H1 (cell line): ENCODE measurements around the gene DSCAM. TPM values are rescaled to one million over a fixed set of nuclear protein-coding genes. Genes with fewer than 3 reads are reported as not detected.

Experiments
- CTCF ChIA-PET: fragments of 300-600 bp; sonication (Branson Sonifier 250); formaldehyde crosslinking; loops from one replicate; lab custom pipeline; 2021; ENCODE audit not compliant: partially characterized antibody; lab: Charles Lee
- POLR2A ChIA-PET: fragments of 300-600 bp; sonication (Branson Sonifier 250); formaldehyde crosslinking; loops from one replicate; lab custom pipeline; 2021; ENCODE audit warnings: inconsistent platforms; ENCODE audit not compliant: partially characterized antibody; lab: Charles Lee
- DNase-seq, 2 experiments: peaks; one replicate each; pipeline versions ENCODE4 v3.0.0 to v3.0.0-alpha.2; 2010 to 2022; ENCODE audit warnings: low spot score in 2 of 2, low read depth in 1 of 2, mixed read lengths in 1 of 2
- FAIRE-seq: peaks from 2 replicates; lab custom pipeline; 2011; peaks lifted over from hg19 to GRCh38; lab: Jason Lieb, UNC
- H2AFZ ChIP-seq: 2 replicates; pipeline ENCODE4 v1.8.1; 2012; ENCODE audit warnings: low read length, inconsistent platforms
- H2AK5ac ChIP-seq: 2 replicates; pipeline ENCODE4 v1.6.1; 2013; ENCODE audit warnings: low read depth, low read length
- H2BK120ac ChIP-seq: replicated peaks from 2 replicates; pipeline ENCODE3; 2013; ENCODE audit warnings: low read depth, low read length, inconsistent platforms
- H2BK12ac ChIP-seq: 2 replicates; pipeline ENCODE4 v1.6.1; 2013; ENCODE audit warnings: low read depth, low read length
- H2BK15ac ChIP-seq: 2 replicates; pipeline ENCODE4 v1.6.1; 2013; ENCODE audit warnings: low read length
- H2BK20ac ChIP-seq: 2 replicates; pipeline ENCODE4 v1.6.1; 2013; ENCODE audit warnings: low read length
- H2BK5ac ChIP-seq: 2 replicates; pipeline ENCODE4 v1.6.1; 2013; ENCODE audit warnings: low read depth, low read length
- H3K14ac ChIP-seq: 2 replicates; pipeline ENCODE4 v1.6.1; 2013; ENCODE audit warnings: inconsistent platforms; ENCODE audit not compliant: insufficient read length
- H3K18ac ChIP-seq: 2 replicates; pipeline ENCODE4 v1.6.1; 2013; ENCODE audit warnings: low read length; ENCODE audit errors: extremely low read depth
- H3K23ac ChIP-seq: 2 replicates; pipeline ENCODE4 v1.6.1; 2013; ENCODE audit warnings: inconsistent platforms; ENCODE audit not compliant: insufficient read length
- H3K23me2 ChIP-seq: 2 replicates; pipeline ENCODE4 v1.6.1; 2013; ENCODE audit warnings: low read depth, low read length
- H3K27ac ChIP-seq: 2 replicates; pipeline ENCODE4 v1.6.1; 2011; ENCODE audit warnings: low read depth, low read length, inconsistent platforms
- H3K27me3 ChIP-seq, 4 experiments: replicated peaks in 1 of 4; 1 replicate in 1 of 4; 2 replicates in 3 of 4; pipeline versions ENCODE4 v1.6.1 to v1.8.1; 2011 to 2013; ENCODE audit warnings: low read length in 3 of 4, mild to moderate bottlenecking in 3 of 4, inconsistent platforms in 2 of 4, mixed read lengths in 2 of 4, moderate library complexity in 1 of 4; ENCODE audit not compliant: control insufficient read depth in 3 of 4, insufficient read depth in 3 of 4; ENCODE audit errors: extremely low read depth in 1 of 4
- H3K36me3 ChIP-seq, 4 experiments: 2 replicates each; pipeline versions ENCODE4 v1.6.1 to v1.8.1; 2011 to 2013; ENCODE audit warnings: mild to moderate bottlenecking in 4 of 4, low read length in 3 of 4, moderate library complexity in 2 of 4, control low read depth in 1 of 4, inconsistent platforms in 1 of 4; ENCODE audit not compliant: insufficient read depth in 4 of 4, control insufficient read depth in 2 of 4
- H3K4ac ChIP-seq: replicated peaks from 2 replicates; pipeline ENCODE3; 2013; ENCODE audit warnings: low read length, low read depth, mixed read lengths, inconsistent platforms; ENCODE audit not compliant: insufficient read length
- H3K4me1 ChIP-seq, 4 experiments: replicated peaks in 1 of 4; 1 replicate in 1 of 4; 2 replicates in 3 of 4; pipeline versions ENCODE4 v1.6.1 to v1.8.1; 2011 to 2013; ENCODE audit warnings: low read length in 3 of 4, inconsistent platforms in 2 of 4, mixed read lengths in 1 of 4; ENCODE audit not compliant: insufficient read depth in 4 of 4, control insufficient read depth in 3 of 4
- H3K4me2 ChIP-seq, 2 experiments: 2 replicates each; pipeline versions ENCODE4 v1.6.1 to v1.8.1; 2011 to 2013; ENCODE audit warnings: low read depth in 2 of 2, low read length in 2 of 2, control low read depth in 1 of 2, inconsistent platforms in 1 of 2, mild to moderate bottlenecking in 1 of 2; ENCODE audit not compliant: insufficient read depth in 1 of 2
- H3K4me3 ChIP-seq, 4 experiments: fragments of 200-600, 300-600 bp in 1 of 4; sonication (generic), shearing (Covaris generic), sonication (Bioruptor Twin) in 1 of 4; 2 replicates each; pipeline versions ENCODE4 v1.5.1 to v1.8.1; 2011 to 2016; ENCODE audit warnings: low read length in 4 of 4, low read depth in 3 of 4, control low read depth in 2 of 4, inconsistent platforms in 2 of 4, mild to moderate bottlenecking in 2 of 4, mixed read lengths in 1 of 4, moderate library complexity in 1 of 4; ENCODE audit not compliant: insufficient read depth in 2 of 4; ENCODE audit errors: extremely low read depth in 1 of 4
- H3K56ac ChIP-seq: replicated peaks from 2 replicates; pipeline ENCODE3; 2013; ENCODE audit warnings: low read depth, mild to moderate bottlenecking, mixed read lengths, low read length, inconsistent platforms; ENCODE audit not compliant: insufficient read length
- H3K79me1 ChIP-seq: 2 replicates; pipeline ENCODE4 v1.6.1; 2013; ENCODE audit warnings: low read depth, low read length, control low read depth
- H3K79me2 ChIP-seq, 2 experiments: 2 replicates each; pipeline versions ENCODE4 v1.6.1 to v1.8.1; 2012 to 2013; ENCODE audit warnings: low read length in 2 of 2, mild to moderate bottlenecking in 2 of 2, inconsistent platforms in 1 of 2; ENCODE audit not compliant: insufficient read depth in 2 of 2, control insufficient read depth in 1 of 2
- H3K9ac ChIP-seq, 4 experiments: replicated peaks in 1 of 4; 1 replicate in 1 of 4; 2 replicates in 3 of 4; pipeline versions ENCODE4 v1.6.1 to v1.8.1; 2011 to 2013; ENCODE audit warnings: low read depth in 3 of 4, low read length in 3 of 4, control low read depth in 2 of 4, mild to moderate bottlenecking in 2 of 4, moderate library complexity in 2 of 4, inconsistent platforms in 1 of 4; ENCODE audit errors: extremely low read depth in 1 of 4
- H3K9me3 ChIP-seq, 2 experiments: 2 replicates each; pipeline versions ENCODE4 v1.6.1 to v1.8.1; 2012 to 2013; ENCODE audit warnings: mild to moderate bottlenecking in 2 of 2, moderate library complexity in 2 of 2, control low read depth in 1 of 2, inconsistent platforms in 1 of 2, low read depth in 1 of 2, low read length in 1 of 2, mixed read lengths in 1 of 2; ENCODE audit not compliant: insufficient read depth in 2 of 2
- H4K20me1 ChIP-seq, 2 experiments: replicated peaks in 1 of 2; 2 replicates each; pipeline versions ENCODE3 to v1.8.1; 2011 to 2013; ENCODE audit warnings: inconsistent platforms in 2 of 2, low read length in 2 of 2, mild to moderate bottlenecking in 1 of 2; ENCODE audit not compliant: insufficient read depth in 2 of 2, control insufficient read depth in 1 of 2
- H4K5ac ChIP-seq: 2 replicates; pipeline ENCODE4 v1.6.1; 2013; ENCODE audit warnings: low read length, low read depth, mixed read lengths, inconsistent platforms; ENCODE audit not compliant: insufficient read length
- H4K8ac ChIP-seq: 2 replicates; pipeline ENCODE4 v1.8.0; 2013; ENCODE audit warnings: mild to moderate bottlenecking, moderate library complexity, low read length, inconsistent platforms; ENCODE audit not compliant: insufficient read depth; ENCODE audit errors: extremely low read depth
- H4K91ac ChIP-seq: replicated peaks from 2 replicates; pipeline ENCODE3; 2013; ENCODE audit warnings: low read length, mixed read lengths, inconsistent platforms; ENCODE audit not compliant: insufficient read length
- RAD21 ChIP-seq, 2 experiments: IDR thresholded peaks in 1 of 2; conservative IDR thresholded peaks in 1 of 2; 2 replicates each; pipeline ENCODE4 v1.6.1; 2011; ENCODE audit warnings: low read depth in 2 of 2, low read length in 2 of 2, improper control_type of control experiment in 1 of 2, inconsistent platforms in 1 of 2, mild to moderate bottlenecking in 1 of 2, moderate library complexity in 1 of 2
- SP2 ChIP-seq: IDR thresholded peaks from 2 replicates; pipeline ENCODE4 v1.6.1; 2012; ENCODE audit warnings: mild to moderate bottlenecking, low read length, inconsistent platforms
- whole genome bisulfite sequencing, 2 experiments: shearing (Covaris generic) in 1 of 2; methylation state at CpG; one replicate each; pipeline versions ENCODE4 v1.1.6 to v1.1.7; 2013 to 2015; ENCODE audit warnings: low lambda C conversion rate in 2 of 2, mixed read lengths in 2 of 2, inconsistent platforms in 1 of 2, low coverage in 1 of 2, missing lambda C conversion rate in 1 of 2; ENCODE audit not compliant: insufficient replicate concordance in 2 of 2, insufficient coverage in 1 of 2, insufficient read length in 1 of 2; ENCODE audit errors: extremely low coverage in 1 of 2, missing lambda C conversion rate in 1 of 2; 5-methylcytosine and 5-hydroxymethylcytosine counted together
- polyA plus RNA-seq, 7 experiments: library from polyadenylated mRNA; depleted of rRNA in 3 of 7; stranded (reverse) in 5 of 7; unstranded in 2 of 7; fragments of >200 nt in 5 of 7; fragments of 200-250 nt in 2 of 7; gene quantifications; 1 replicate in 5 of 7; 2 replicates in 1 of 7; 4 replicates in 1 of 7; pipeline versions ENCODE4 v1.2.1 to v1.2.3, GENCODE V29; 2011 to 2013; ENCODE audit warnings: missing spikeins in 2 of 7, mixed read lengths in 2 of 7
- total RNA-seq: library from RNA; stranded (reverse); fragmentation: NEBNext Ultra II Directional; extraction: Animal tissue kit (Norgen Biotek cat#: 25700); gene quantifications from 2 replicates; pipeline ENCODE4 v1.2.1, GENCODE V29; 2021
- TF ChIP-seq, protein P1 (sequence below): IDR thresholded peaks from 2 replicates; pipeline ENCODE4 v1.6.1; 2011; ENCODE audit warnings: low read depth, mild to moderate bottlenecking, low read length; ENCODE audit not compliant: insufficient read depth

Gene DSCAM
- total and polyA plus RNA-seq, 2 of the 8 experiments (the other 6 are each of a cell fraction or from before 2014, with no cell fraction given) = 0.02 to 0.15 TPM

DNA sequence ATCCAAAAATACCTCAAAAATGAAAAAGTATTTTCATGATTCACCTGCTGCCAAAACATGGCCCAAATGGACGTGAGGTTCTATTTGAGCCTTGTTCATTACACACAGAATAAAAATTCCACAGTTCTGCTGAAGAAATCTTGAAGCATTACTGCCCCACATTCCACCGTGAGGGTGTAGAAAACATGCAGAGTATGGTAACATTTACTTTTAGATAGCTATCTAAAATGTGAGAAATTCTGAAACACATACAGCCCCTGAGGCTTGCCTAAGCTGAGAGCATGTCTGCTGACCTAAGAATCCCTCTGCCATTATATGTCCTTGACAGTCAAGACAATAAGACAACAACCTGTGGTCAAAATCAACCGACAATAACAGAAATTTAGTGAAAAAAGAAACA lies 186.5 kb downstream of the DSCAM start:
- Histone ChIP-seq H3K14ac (no peak overlapping the region), H3K9ac (no peak overlapping the region), H3K23me2 (no peaks in the 10 kb centered on the region), H3K9me3 (no peaks in the 10 kb centered on the region), H4K91ac (no peak overlapping the region), H4K20me1 (no peaks in the 10 kb centered on the region), H4K5ac (no peak overlapping the region), H2AFZ (no peak overlapping the region), H3K4me2 (no peak overlapping the region), H2BK15ac (no peak overlapping the region), H2AK5ac (no peak overlapping the region), H2BK5ac (no peak overlapping the region), H2BK20ac (no peak overlapping the region), H3K23ac (no peak overlapping the region), H3K27ac (no peak overlapping the region), H3K4ac (no peak overlapping the region), H3K56ac (no peak overlapping the region), H2BK12ac (no peak overlapping the region), H3K36me3 (no peaks in the 10 kb centered on the region), H3K4me1 (no peaks in the 10 kb centered on the region), H3K79me2 (no peaks in the 10 kb centered on the region), H3K4me3 (no peak overlapping the region), H4K8ac (no peak overlapping the region), H3K79me1 (no peaks in the 10 kb centered on the region; the same call in 1 of the 2 replicates), H3K18ac (no peak overlapping the region), H3K27me3 (no peaks in the 10 kb centered on the region), H2BK120ac (no peak overlapping the region)
- CTCF ChIA-PET = no interaction called here
- 88% methylated on average over 3 of the region's 3 CpGs; no CpG with 5 or more reads in 1 of the 2 experiments for WGBS, 2 experiments
- POLR2A ChIA-PET = no interaction called here
- FAIRE-seq (no peak), DNase-seq (no peak)
- TF ChIP-seq SP2 (no peak), RAD21 (IDR thresholded peaks at IDR 0.05 in 1 of 2, conservative IDR thresholded peaks at IDR 0.05 in 1 of 2; ENCODE audit: low read depth in 2 of 2, low read length in 2 of 2) (no peak)
- TF ChIP-seq, protein P1, sequence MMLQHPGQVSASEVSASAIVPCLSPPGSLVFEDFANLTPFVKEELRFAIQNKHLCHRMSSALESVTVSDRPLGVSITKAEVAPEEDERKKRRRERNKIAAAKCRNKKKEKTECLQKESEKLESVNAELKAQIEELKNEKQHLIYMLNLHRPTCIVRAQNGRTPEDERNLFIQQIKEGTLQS = no peak
